ENCODE measurements around the gene ESRRG. TPM values are rescaled to one million over a fixed set of nuclear protein-coding genes. Genes with fewer than 3 reads are reported as not detected.

ESRRG gene
- total and polyA plus RNA-seq, 2 of the 8 experiments (the other 6 are each of a cell fraction or from before 2014, with no cell fraction given), result 0.59 to 1.4 TPM

DNA sequence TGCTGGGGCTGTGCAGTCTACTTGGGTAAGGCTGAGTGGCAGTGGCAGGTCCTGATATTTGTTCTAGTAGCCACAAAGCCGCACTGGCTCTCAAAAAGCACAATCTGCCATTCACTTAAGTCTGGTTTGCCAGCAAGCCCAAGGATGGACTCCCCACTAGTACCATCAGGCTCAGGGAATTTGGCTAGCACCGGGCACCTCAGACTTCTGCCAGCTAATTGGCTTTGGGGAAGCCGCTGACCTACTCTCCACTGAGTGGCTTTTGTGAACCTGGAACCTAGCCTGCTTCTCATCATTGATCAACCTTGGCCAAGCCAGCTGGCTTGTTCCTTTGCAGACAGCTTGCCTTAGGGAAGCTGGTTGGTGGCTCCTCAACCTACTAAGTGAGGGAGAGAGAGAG is 83.1 kb downstream of the ESRRG start:
- no peak overlapping the region for H3K4me3 ChIP-seq (ENCODE audit: extremely low read depth in 1 of 4, insufficient read depth in 2 of 4, low read depth in 3 of 4, low read length in 4 of 4)
- no peak overlapping the region for H2BK15ac ChIP-seq (ENCODE audit: low read length)
- H4K20me1 ChIP-seq (replicated peaks in 1 of 2; ENCODE audit: control insufficient read depth in 1 of 2, insufficient read depth in 2 of 2, low read length in 2 of 2), result no peaks in the 10 kb centered on the region
- no peak overlapping the region for H3K18ac ChIP-seq (ENCODE audit: extremely low read depth, low read length)
- DNase-seq (ENCODE audit: low read depth in 1 of 2, low spot score in 2 of 2) (no peak), FAIRE-seq (no peak)
- no peak overlapping the region for H3K27ac ChIP-seq (ENCODE audit: low read depth, low read length)
- no peak overlapping the region for H2BK20ac ChIP-seq (ENCODE audit: low read length)
- no peak overlapping the region for H3K9ac ChIP-seq (replicated peaks in 1 of 4; ENCODE audit: extremely low read depth in 1 of 4, low read depth in 3 of 4, low read length in 3 of 4)
- H3K79me1 ChIP-seq (ENCODE audit: low read depth, low read length), result no peaks in the 10 kb centered on the region
- WGBS, 2 experiments (ENCODE audit: extremely low coverage in 1 of 2, insufficient coverage in 1 of 2, insufficient read length in 1 of 2, insufficient replicate concordance in 2 of 2, low coverage in 1 of 2, low lambda C conversion rate in 2 of 2, missing lambda C conversion rate in 1 of 2), result 83% methylated on average over 3 of the region's 3 CpGs; no CpG with 5 or more reads in 1 of the 2 experiments
- ChIA-PET POLR2A (ENCODE audit: partially characterized antibody) (no interaction called here), CTCF (ENCODE audit: partially characterized antibody) (interaction anchor here (1.0 kb wide), 1 partner anchor 261 kb away, joined by 3 read pairs; no protein-coding TSS in a partner anchor)
- H3K4me2 ChIP-seq (ENCODE audit: insufficient read depth in 1 of 2, low read depth in 2 of 2, low read length in 2 of 2), result no peak overlapping the region
- H3K36me3 ChIP-seq (ENCODE audit: control insufficient read depth in 2 of 4, insufficient read depth in 4 of 4, low read length in 3 of 4), result no peaks in the 10 kb centered on the region
- no peak overlapping the region for H3K23ac ChIP-seq (ENCODE audit: insufficient read length)
- H3K23me2 ChIP-seq (ENCODE audit: low read depth, low read length), result no peaks in the 10 kb centered on the region
- H4K91ac ChIP-seq (replicated peaks; ENCODE audit: insufficient read length, low read length), result no peak overlapping the region
- no peaks in the 10 kb centered on the region for H3K27me3 ChIP-seq (replicated peaks in 1 of 4; ENCODE audit: control insufficient read depth in 3 of 4, extremely low read depth in 1 of 4, insufficient read depth in 3 of 4, low read length in 3 of 4)
- no peaks in the 10 kb centered on the region for H3K9me3 ChIP-seq (ENCODE audit: insufficient read depth in 2 of 2, low read depth in 1 of 2, low read length in 1 of 2)
- no peak overlapping the region for H2BK120ac ChIP-seq (replicated peaks; ENCODE audit: low read depth, low read length)
- H2AFZ ChIP-seq (ENCODE audit: low read length), result no peak overlapping the region
- H3K4me1 ChIP-seq (replicated peaks in 1 of 4; ENCODE audit: control insufficient read depth in 3 of 4, insufficient read depth in 4 of 4, low read length in 3 of 4), result no peaks in the 10 kb centered on the region
- no peak overlapping the region for H4K5ac ChIP-seq (ENCODE audit: insufficient read length, low read depth, low read length)
- no peaks in the 10 kb centered on the region for H3K79me2 ChIP-seq (ENCODE audit: control insufficient read depth in 1 of 2, insufficient read depth in 2 of 2, low read length in 2 of 2)
- H2BK12ac ChIP-seq (ENCODE audit: low read depth, low read length), result no peak overlapping the region
- no peak overlapping the region for H3K4ac ChIP-seq (replicated peaks; ENCODE audit: insufficient read length, low read depth, low read length)
- no peak overlapping the region for H3K56ac ChIP-seq (replicated peaks; ENCODE audit: insufficient read length, low read depth, low read length)
- H3K14ac ChIP-seq (ENCODE audit: insufficient read length), result no peak overlapping the region
- no peak overlapping the region for H2BK5ac ChIP-seq (ENCODE audit: low read depth, low read length)
- no peak overlapping the region for H4K8ac ChIP-seq (ENCODE audit: extremely low read depth, insufficient read depth, low read length)
- H2AK5ac ChIP-seq (ENCODE audit: low read depth, low read length), result no peak overlapping the region
- TF ChIP-seq ZNF274 (IDR thresholded peaks at IDR 0.05; ENCODE audit: borderline replicate concordance, extremely low read depth, low read length) (no peak), SP4 (IDR thresholded peaks at IDR 0.05; ENCODE audit: low read length) (no peak), SAP30 (IDR thresholded peaks at IDR 0.05; ENCODE audit: insufficient read depth, insufficient replicate concordance, low read length) (no peak), KDM5A (IDR thresholded peaks at IDR 0.05; ENCODE audit: low read length) (no peak), SIX5 (IDR thresholded peaks at IDR 0.05; ENCODE audit: low read depth, low read length) (no peak), CHD2 (IDR thresholded peaks at IDR 0.05; ENCODE audit: low read length) (no peak), CTBP2 (IDR thresholded peaks at IDR 0.05; ENCODE audit: borderline replicate concordance, insufficient read depth, insufficient read length, low read length) (no peak), BRCA1 (IDR thresholded peaks at IDR 0.05; ENCODE audit: low read depth, low read length) (no peak), RXRA (IDR thresholded peaks at IDR 0.05; ENCODE audit: insufficient read depth, low read depth, low read length) (no peak), MAX (IDR thresholded peaks at IDR 0.05) (no peak), ATF3 (IDR thresholded peaks at IDR 0.05; ENCODE audit: insufficient read depth, low read depth, low read length) (no peak), EP300 (IDR thresholded peaks at IDR 0.05; ENCODE audit: borderline replicate concordance in 1 of 2, low read depth in 2 of 2, low read length in 2 of 2) (no peak)
- TF ChIP-seq, protein P1, sequence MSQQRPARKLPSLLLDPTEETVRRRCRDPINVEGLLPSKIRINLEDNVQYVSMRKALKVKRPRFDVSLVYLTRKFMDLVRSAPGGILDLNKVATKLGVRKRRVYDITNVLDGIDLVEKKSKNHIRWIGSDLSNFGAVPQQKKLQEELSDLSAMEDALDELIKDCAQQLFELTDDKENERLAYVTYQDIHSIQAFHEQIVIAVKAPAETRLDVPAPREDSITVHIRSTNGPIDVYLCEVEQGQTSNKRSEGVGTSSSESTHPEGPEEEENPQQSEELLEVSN (IDR thresholded peaks at IDR 0.05), result no peak

Measured in H1 (cell line).